Measurements from ENCODE around the gene EIF3K.

GRCh38 chr19:38682195-38682867, 63.3 kb downstream of the EIF3K start:
- TF ChIP-seq SIN3A (IDR thresholded peaks at IDR 0.05; ENCODE audit: borderline replicate concordance, insufficient read depth, low read length), result no peak
- no peak for TF ChIP-seq POLR2AphosphoS5 (IDR thresholded peaks at IDR 0.05; ENCODE audit: low read depth, low read length)
- TF ChIP-seq TAF1 (IDR thresholded peaks at IDR 0.05; ENCODE audit: borderline replicate concordance, insufficient read depth, low read length), result no peak
- TF ChIP-seq REST (IDR thresholded peaks at IDR 0.05; ENCODE audit: insufficient read depth in 1 of 2, low read depth in 2 of 2, low read length in 2 of 2), result no peak
- no peak for TF ChIP-seq FOXP2 (optimal IDR thresholded peaks at IDR 0.05; ENCODE audit: borderline replicate concordance, extremely low read depth, extremely low read length, insufficient read depth)
